Daoy (cell line): ENCODE results near the gene PDIA5. TPM values are rescaled to one million over a fixed set of nuclear protein-coding genes. Genes with fewer than 3 reads are reported as not detected.
A peak's percentile ranks its signal among the peaks of the same experiment; 100 is the strongest.

Experiments
- DNase-seq: peaks from one replicate; pipeline ENCODE4 v3.0.0-alpha.2; 2015; ENCODE audit warnings: low read depth
- total RNA-seq: library from RNA; depleted of rRNA; stranded (reverse); fragments of >200 nt; shearing (Covaris generic); gene quantifications from 2 replicates; pipeline ENCODE4 v1.2.3, GENCODE V29; 2014; rRNA removed

PDIA5 gene
- 17.6 and 21.6 TPM in 2 replicates for total RNA-seq

- DNase-seq: peak; percentile 97
These were observed at the start of gene PDIA5 for GRCh38 chr3:123066896-123067688. Gene PDIA5 (plus strand): TSS chr3:123067025. CDS start chr3:123067165, 140 bp downstream.

- DNase-seq: no peak
These were observed 48.1 kb upstream of the PDIA5 start for GRCh38 chr3:123018683-123019082.

- no peak for DNase-seq
These were observed 47.7 kb upstream of the PDIA5 start for GRCh38 chr3:123019161-123019560.

GRCh38 chr3:123019591-123019990, 47.2 kb upstream of the PDIA5 start:
- no peak for DNase-seq

GRCh38 chr3:123020709-123021108, 46.1 kb upstream of the PDIA5 start:
- no peak for DNase-seq

- no peak for DNase-seq
These were observed 45.4 kb upstream of the PDIA5 start for GRCh38 chr3:123021388-123021787.

GRCh38 chr3:123021996-123022510, 44.8 kb upstream of the PDIA5 start:
- no peak for DNase-seq

GRCh38 chr3:123024056-123024455, 42.8 kb upstream of the PDIA5 start:
- DNase-seq: no peak

GRCh38 chr3:123025642-123026521, 40.9 kb upstream of the PDIA5 start:
- peak; percentile 54 for DNase-seq

- DNase-seq: peak; percentile 50
These were observed 40.1 kb upstream of the PDIA5 start for GRCh38 chr3:123026565-123027291.

GRCh38 chr3:123027292-123028232, 39.3 kb upstream of the PDIA5 start, which contains the start of gene SEMA5B:
Gene SEMA5B (minus strand): TSS chr3:123027763. CDS start chr3:122961263, 66,500 bp downstream.
- peak; percentile 47 for DNase-seq

GRCh38 chr3:123028233-123028828, 38.5 kb upstream of the PDIA5 start:
- DNase-seq: peak; percentile 70

GRCh38 chr3:123031051-123031450, 35.8 kb upstream of the PDIA5 start:
- no peak for DNase-seq

GRCh38 chr3:123032057-123032456, 34.8 kb upstream of the PDIA5 start:
- no peak for DNase-seq

GRCh38 chr3:123034120-123034519, 32.7 kb upstream of the PDIA5 start:
- no peak for DNase-seq

GRCh38 chr3:123034996-123035395, 31.8 kb upstream of the PDIA5 start:
- DNase-seq: no peak

- peak; percentile 19 for DNase-seq
These were observed 30.3 kb upstream of the PDIA5 start for GRCh38 chr3:123036352-123037014.

GRCh38 chr3:123037015-123037375, 29.8 kb upstream of the PDIA5 start:
- no peak for DNase-seq

- no peak for DNase-seq
These were observed 28.1 kb upstream of the PDIA5 start for GRCh38 chr3:123038751-123039150.

GRCh38 chr3:123039178-123039577, 27.6 kb upstream of the PDIA5 start:
- DNase-seq: no peak
